WTC11 (cell line): ENCODE measurements around the gene LRTM2. TPM values are rescaled to one million over a fixed set of nuclear protein-coding genes. Genes with fewer than 3 reads are reported as not detected.

Experiments used
- ATAC-seq: fragments of 200-7000 bp; cut with Tn5 transposase; 2 replicates; pipeline ENCODE4 v1.10.0; 2021; ENCODE audit warnings: mild to moderate bottlenecking, moderate library complexity
- CTCF ChIA-PET: fragments of 300-600 bp; sonication (Branson Sonifier 250); formaldehyde crosslinking; loops from one replicate; lab custom pipeline; 2021; ENCODE audit warnings: antibody characterized with exemption; lab: Charles Lee
- POLR2A ChIA-PET: fragments of 350-600 bp; sonication (Branson Sonifier 250); formaldehyde crosslinking; loops from one replicate; lab custom pipeline; 2021; ENCODE audit warnings: antibody characterized with exemption; lab: Charles Lee
- DNase-seq: peaks from one replicate; pipeline ENCODE4 v3.0.0; 2021; ENCODE audit warnings: low spot score
- H3K27ac Mint-ChIP-seq: 2 replicates; pipeline ENCODE4 v1.8.0; 2021; ENCODE audit warnings: mixed read lengths
- H3K27me3 Mint-ChIP-seq: 2 replicates; pipeline ENCODE4 v1.8.0; 2021; ENCODE audit warnings: low read depth, mild to moderate bottlenecking, moderate library complexity, mixed read lengths
- H3K36me3 Mint-ChIP-seq: 2 replicates; pipeline ENCODE4 v1.8.0; 2021; ENCODE audit warnings: mixed read lengths
- H3K4me1 Mint-ChIP-seq: 2 replicates; pipeline ENCODE4 v1.8.0; 2022; ENCODE audit warnings: mixed read lengths
- H3K4me3 Mint-ChIP-seq: 2 replicates; pipeline ENCODE4 v1.8.0; 2021; ENCODE audit warnings: mild to moderate bottlenecking, moderate library complexity, mixed read lengths
- H3K9me3 Mint-ChIP-seq: 2 replicates; pipeline ENCODE4 v1.8.0; 2021; ENCODE audit warnings: mixed read lengths
- CREM ChIP-seq: sonication (generic); formaldehyde crosslinking; IDR thresholded peaks from 2 replicates; pipeline ENCODE4 v1.8.1; 2022; ENCODE audit warnings: mild to moderate bottlenecking, missing genetic modification reagents, moderate library complexity
- FOXJ3 ChIP-seq: sonication (generic); formaldehyde crosslinking; IDR thresholded peaks from 2 replicates; pipeline ENCODE4 v1.9.0; 2021; ENCODE audit warnings: missing genetic modification reagents, mild to moderate bottlenecking, borderline replicate concordance
- GABPB1 ChIP-seq: sonication (generic); formaldehyde crosslinking; IDR thresholded peaks from 2 replicates; pipeline ENCODE4 v1.8.1; 2023; ENCODE audit warnings: mild to moderate bottlenecking, missing genetic modification reagents
- JAZF1 ChIP-seq: fragments of 250-450 bp; sonication (Bioruptor Pico); IDR thresholded peaks from 2 replicates; pipeline ENCODE4 v1.9.0; 2021; ENCODE audit warnings: moderate library complexity, mild to moderate bottlenecking, inconsistent platforms
- JUN ChIP-seq: sonication (generic); formaldehyde crosslinking; IDR thresholded peaks from 2 replicates; pipeline ENCODE4 v1.8.0; 2023; ENCODE audit warnings: mild to moderate bottlenecking, missing genetic modification reagents
- MYBL2 ChIP-seq: sonication (generic); formaldehyde crosslinking; IDR thresholded peaks from 2 replicates; pipeline ENCODE4 v1.8.1; 2023; ENCODE audit warnings: mild to moderate bottlenecking, moderate library complexity, missing genetic modification reagents
- NFYB ChIP-seq: sonication (generic); formaldehyde crosslinking; conservative IDR thresholded peaks from 2 replicates; pipeline ENCODE4 v1.8.0; 2022; ENCODE audit warnings: low read depth, missing genetic modification reagents
- NR1H2 ChIP-seq: sonication (generic); formaldehyde crosslinking; IDR thresholded peaks from 2 replicates; pipeline ENCODE4 v1.9.0; 2021; ENCODE audit warnings: mild to moderate bottlenecking, moderate library complexity, missing genetic modification reagents
- NR2C2 ChIP-seq: sonication (generic); formaldehyde crosslinking; IDR thresholded peaks from 2 replicates; pipeline ENCODE4 v1.8.0; 2022; ENCODE audit warnings: mild to moderate bottlenecking, missing genetic modification reagents
- NR3C1 ChIP-seq: sonication (generic); formaldehyde crosslinking; conservative IDR thresholded peaks from 2 replicates; pipeline ENCODE4 v1.8.1; 2023; ENCODE audit warnings: low read depth, mild to moderate bottlenecking, missing genetic modification reagents
- OVOL2 ChIP-seq: fragments of 250-450 bp; sonication (Bioruptor Pico); IDR thresholded peaks from 2 replicates; pipeline ENCODE4 v1.9.0; 2021; ENCODE audit warnings: mild to moderate bottlenecking, borderline replicate concordance
- RELA ChIP-seq: sonication (generic); formaldehyde crosslinking; IDR thresholded peaks from 2 replicates; pipeline ENCODE4 v1.8.1; 2022; ENCODE audit warnings: missing genetic modification reagents, mild to moderate bottlenecking, borderline replicate concordance
- SOX15 ChIP-seq: fragments of 250-450 bp; sonication (Bioruptor Pico); IDR thresholded peaks from 2 replicates; pipeline ENCODE4 v1.9.0; 2021; ENCODE audit warnings: mild to moderate bottlenecking
- ZNF138 ChIP-seq: sonication (generic); formaldehyde crosslinking; conservative IDR thresholded peaks from 2 replicates; pipeline ENCODE4 v1.8.1; 2022; ENCODE audit warnings: mild to moderate bottlenecking, moderate library complexity, missing genetic modification reagents
- ZNF263 ChIP-seq: sonication (generic); formaldehyde crosslinking; IDR thresholded peaks from 2 replicates; pipeline ENCODE4 v1.8.1; 2022; ENCODE audit warnings: low read depth, mild to moderate bottlenecking, moderate library complexity, missing genetic modification reagents
- ZNF396 ChIP-seq: fragments of 250-450 bp; sonication (Bioruptor Pico); IDR thresholded peaks from 2 replicates; pipeline ENCODE4 v1.8.0; 2021; ENCODE audit warnings: mild to moderate bottlenecking, moderate library complexity, borderline replicate concordance
- ZNF423 ChIP-seq: fragments of 250-450 bp; sonication (Bioruptor Pico); IDR thresholded peaks from 2 replicates; pipeline ENCODE4 v2.1.2; 2022; ENCODE audit warnings: mild to moderate bottlenecking, moderate library complexity
- total RNA-seq: library from RNA; stranded (reverse); gene quantifications from 3 replicates; pipeline ENCODE4 v1.2.3, GENCODE V29; 2021
- TF ChIP-seq, protein P1 (sequence below): sonication (generic); formaldehyde crosslinking; IDR thresholded peaks from 2 replicates; pipeline ENCODE4 v1.8.0; 2022; ENCODE audit warnings: mild to moderate bottlenecking, missing genetic modification reagents
- TF ChIP-seq, protein P2 (sequence below): fragments of 250-450 bp; sonication (Bioruptor Pico); conservative IDR thresholded peaks from 2 replicates; pipeline ENCODE4 v1.9.0; 2021; ENCODE audit warnings: mild to moderate bottlenecking
- TF ChIP-seq, protein P3 (sequence below): sonication (generic); formaldehyde crosslinking; IDR thresholded peaks from 2 replicates; pipeline ENCODE4 v1.8.1; 2022; ENCODE audit warnings: missing genetic modification reagents, borderline replicate concordance
- TF ChIP-seq, protein P4 (sequence below): sonication (generic); formaldehyde crosslinking; IDR thresholded peaks from 2 replicates; pipeline ENCODE4 v1.8.1; 2022; ENCODE audit warnings: mild to moderate bottlenecking, moderate library complexity, missing genetic modification reagents
- TF ChIP-seq, protein P5 (sequence below): fragments of 250-450 bp; sonication (Bioruptor Pico); IDR thresholded peaks from 2 replicates; pipeline ENCODE4 v2.1.2; 2022; ENCODE audit warnings: mild to moderate bottlenecking, moderate library complexity
- TF ChIP-seq, protein P6 (sequence below): sonication (generic); formaldehyde crosslinking; IDR thresholded peaks from 2 replicates; pipeline ENCODE4 v1.8.0; 2023; ENCODE audit warnings: mild to moderate bottlenecking, missing genetic modification reagents
- TF ChIP-seq, protein P7 (sequence below): sonication (generic); formaldehyde crosslinking; conservative IDR thresholded peaks from 2 replicates; pipeline ENCODE4 v1.8.1; 2023; ENCODE audit warnings: mild to moderate bottlenecking, low read depth, missing genetic modification reagents, moderate library complexity
- TF ChIP-seq, protein P8 (sequence below): fragments of 250-450 bp; sonication (Bioruptor Pico); IDR thresholded peaks from 2 replicates; pipeline ENCODE4 v1.9.0; 2021; ENCODE audit warnings: moderate library complexity, mild to moderate bottlenecking, inconsistent platforms, borderline replicate concordance

The LRTM2 gene
- total RNA-seq, 1 experiment from 2014 or later: 0.66 TPM

DNA sequence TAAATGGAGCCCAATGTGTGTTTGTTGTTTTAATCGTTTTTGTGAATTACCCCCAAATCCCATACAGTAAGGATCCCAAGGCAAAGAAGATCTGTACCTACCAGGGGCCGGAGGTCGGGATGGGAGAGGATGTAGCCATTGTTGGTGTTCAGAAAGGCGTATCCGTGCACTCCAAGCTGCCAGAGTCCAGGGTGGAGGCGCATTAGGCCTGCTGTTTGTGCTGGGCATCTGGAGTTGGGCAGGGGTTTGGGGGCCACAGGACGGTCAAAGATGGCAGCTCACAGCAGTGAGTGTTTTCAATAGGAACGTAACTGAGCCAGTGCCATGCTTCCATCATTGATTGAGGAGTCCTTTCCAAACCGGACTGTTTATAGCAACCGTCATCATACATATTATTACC, 57.8 kb downstream of the LRTM2 start:
- ATAC-seq: no peak
- CTCF ChIA-PET: no interaction called here
- POLR2A ChIA-PET: no interaction called here
- no peak overlapping the region for H3K27ac Mint-ChIP-seq
- TF ChIP-seq, protein P1, sequence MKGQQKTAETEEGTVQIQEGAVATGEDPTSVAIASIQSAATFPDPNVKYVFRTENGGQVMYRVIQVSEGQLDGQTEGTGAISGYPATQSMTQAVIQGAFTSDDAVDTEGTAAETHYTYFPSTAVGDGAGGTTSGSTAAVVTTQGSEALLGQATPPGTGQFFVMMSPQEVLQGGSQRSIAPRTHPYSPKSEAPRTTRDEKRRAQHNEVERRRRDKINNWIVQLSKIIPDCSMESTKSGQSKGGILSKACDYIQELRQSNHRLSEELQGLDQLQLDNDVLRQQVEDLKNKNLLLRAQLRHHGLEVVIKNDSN (CRISPR knock-in tag): no peak
- no peak for TF ChIP-seq GABPB1 (CRISPR knock-in tag)
- TF ChIP-seq, protein P2, sequence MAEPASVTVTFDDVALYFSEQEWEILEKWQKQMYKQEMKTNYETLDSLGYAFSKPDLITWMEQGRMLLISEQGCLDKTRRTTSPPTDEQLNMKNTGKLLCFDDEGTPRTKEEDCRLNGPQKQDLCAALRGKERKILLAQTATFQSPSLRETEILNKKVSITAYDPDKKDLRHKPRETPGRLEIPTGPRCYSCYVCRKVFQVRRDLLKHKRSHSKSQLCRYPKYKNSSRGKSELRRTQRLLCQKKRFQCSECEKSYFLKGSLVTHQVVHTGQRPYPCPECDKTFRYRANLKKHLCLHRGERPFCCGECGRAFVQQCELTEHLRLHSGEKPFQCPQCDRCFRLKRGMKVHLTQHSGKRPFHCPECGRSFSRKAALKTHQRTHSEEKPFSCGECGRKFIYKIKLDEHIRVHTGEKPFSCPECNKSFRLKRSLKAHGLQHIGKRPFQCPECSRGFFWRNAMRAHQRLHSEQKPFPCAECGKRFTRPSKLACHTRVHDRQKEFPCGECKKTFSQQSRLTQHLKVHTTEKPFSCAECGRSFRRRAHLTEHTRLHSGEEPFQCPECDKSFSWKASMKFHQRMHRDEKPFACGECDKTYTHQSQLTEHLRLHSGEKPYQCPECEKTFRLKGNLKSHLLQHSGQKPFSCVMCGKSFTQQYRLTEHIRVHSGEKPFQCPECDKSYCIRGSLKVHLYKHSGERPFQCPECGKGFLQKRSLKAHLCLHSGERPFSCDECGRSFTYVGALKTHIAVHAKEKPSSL: no peak
- no peak for TF ChIP-seq ZNF138 (CRISPR knock-in tag)
- no peak for TF ChIP-seq FOXJ3
- TF ChIP-seq, protein P3, sequence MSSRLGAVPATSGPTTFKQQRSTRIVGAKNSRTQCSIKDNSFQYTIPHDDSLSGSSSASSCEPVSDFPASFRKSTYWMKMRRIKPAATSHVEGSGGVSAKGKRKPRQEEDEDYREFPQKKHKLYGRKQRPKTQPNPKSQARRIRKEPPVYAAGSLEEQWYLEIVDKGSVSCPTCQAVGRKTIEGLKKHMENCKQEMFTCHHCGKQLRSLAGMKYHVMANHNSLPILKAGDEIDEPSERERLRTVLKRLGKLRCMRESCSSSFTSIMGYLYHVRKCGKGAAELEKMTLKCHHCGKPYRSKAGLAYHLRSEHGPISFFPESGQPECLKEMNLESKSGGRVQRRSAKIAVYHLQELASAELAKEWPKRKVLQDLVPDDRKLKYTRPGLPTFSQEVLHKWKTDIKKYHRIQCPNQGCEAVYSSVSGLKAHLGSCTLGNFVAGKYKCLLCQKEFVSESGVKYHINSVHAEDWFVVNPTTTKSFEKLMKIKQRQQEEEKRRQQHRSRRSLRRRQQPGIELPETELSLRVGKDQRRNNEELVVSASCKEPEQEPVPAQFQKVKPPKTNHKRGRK (CRISPR knock-in tag): no peak
- TF ChIP-seq, protein P4, sequence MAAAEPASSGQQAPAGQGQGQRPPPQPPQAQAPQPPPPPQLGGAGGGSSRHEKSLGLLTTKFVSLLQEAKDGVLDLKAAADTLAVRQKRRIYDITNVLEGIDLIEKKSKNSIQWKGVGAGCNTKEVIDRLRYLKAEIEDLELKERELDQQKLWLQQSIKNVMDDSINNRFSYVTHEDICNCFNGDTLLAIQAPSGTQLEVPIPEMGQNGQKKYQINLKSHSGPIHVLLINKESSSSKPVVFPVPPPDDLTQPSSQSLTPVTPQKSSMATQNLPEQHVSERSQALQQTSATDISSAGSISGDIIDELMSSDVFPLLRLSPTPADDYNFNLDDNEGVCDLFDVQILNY: no peak
- TF ChIP-seq, protein P5, sequence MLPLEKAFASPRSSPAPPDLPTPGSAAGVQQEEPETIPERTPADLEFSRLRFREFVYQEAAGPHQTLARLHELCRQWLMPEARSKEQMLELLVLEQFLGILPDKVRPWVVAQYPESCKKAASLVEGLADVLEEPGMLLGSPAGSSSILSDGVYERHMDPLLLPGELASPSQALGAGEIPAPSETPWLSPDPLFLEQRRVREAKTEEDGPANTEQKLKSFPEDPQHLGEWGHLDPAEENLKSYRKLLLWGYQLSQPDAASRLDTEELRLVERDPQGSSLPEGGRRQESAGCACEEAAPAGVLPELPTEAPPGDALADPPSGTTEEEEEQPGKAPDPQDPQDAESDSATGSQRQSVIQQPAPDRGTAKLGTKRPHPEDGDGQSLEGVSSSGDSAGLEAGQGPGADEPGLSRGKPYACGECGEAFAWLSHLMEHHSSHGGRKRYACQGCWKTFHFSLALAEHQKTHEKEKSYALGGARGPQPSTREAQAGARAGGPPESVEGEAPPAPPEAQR: no peak
- TF ChIP-seq NR3C1 (CRISPR knock-in tag): no peak
- no peak for TF ChIP-seq NR1H2 (CRISPR knock-in tag)
- no peak for TF ChIP-seq RELA
- no peak for TF ChIP-seq JAZF1 (CRISPR knock-in tag)
- TF ChIP-seq, protein P6, sequence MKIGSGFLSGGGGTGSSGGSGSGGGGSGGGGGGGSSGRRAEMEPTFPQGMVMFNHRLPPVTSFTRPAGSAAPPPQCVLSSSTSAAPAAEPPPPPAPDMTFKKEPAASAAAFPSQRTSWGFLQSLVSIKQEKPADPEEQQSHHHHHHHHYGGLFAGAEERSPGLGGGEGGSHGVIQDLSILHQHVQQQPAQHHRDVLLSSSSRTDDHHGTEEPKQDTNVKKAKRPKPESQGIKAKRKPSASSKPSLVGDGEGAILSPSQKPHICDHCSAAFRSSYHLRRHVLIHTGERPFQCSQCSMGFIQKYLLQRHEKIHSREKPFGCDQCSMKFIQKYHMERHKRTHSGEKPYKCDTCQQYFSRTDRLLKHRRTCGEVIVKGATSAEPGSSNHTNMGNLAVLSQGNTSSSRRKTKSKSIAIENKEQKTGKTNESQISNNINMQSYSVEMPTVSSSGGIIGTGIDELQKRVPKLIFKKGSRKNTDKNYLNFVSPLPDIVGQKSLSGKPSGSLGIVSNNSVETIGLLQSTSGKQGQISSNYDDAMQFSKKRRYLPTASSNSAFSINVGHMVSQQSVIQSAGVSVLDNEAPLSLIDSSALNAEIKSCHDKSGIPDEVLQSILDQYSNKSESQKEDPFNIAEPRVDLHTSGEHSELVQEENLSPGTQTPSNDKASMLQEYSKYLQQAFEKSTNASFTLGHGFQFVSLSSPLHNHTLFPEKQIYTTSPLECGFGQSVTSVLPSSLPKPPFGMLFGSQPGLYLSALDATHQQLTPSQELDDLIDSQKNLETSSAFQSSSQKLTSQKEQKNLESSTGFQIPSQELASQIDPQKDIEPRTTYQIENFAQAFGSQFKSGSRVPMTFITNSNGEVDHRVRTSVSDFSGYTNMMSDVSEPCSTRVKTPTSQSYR (CRISPR knock-in tag): no peak
- no peak for TF ChIP-seq NFYB
- no peak for TF ChIP-seq SOX15 (CRISPR knock-in tag)
- TF ChIP-seq ZNF263: no peak
- DNase-seq: no peak
- no peaks in the 10 kb centered on the region for H3K27me3 Mint-ChIP-seq
- H3K36me3 Mint-ChIP-seq: no peaks in the 10 kb centered on the region
- H3K4me3 Mint-ChIP-seq: no peak overlapping the region
- no peaks in the 10 kb centered on the region for H3K9me3 Mint-ChIP-seq
- no peaks in the 10 kb centered on the region for H3K4me1 Mint-ChIP-seq

DNA sequence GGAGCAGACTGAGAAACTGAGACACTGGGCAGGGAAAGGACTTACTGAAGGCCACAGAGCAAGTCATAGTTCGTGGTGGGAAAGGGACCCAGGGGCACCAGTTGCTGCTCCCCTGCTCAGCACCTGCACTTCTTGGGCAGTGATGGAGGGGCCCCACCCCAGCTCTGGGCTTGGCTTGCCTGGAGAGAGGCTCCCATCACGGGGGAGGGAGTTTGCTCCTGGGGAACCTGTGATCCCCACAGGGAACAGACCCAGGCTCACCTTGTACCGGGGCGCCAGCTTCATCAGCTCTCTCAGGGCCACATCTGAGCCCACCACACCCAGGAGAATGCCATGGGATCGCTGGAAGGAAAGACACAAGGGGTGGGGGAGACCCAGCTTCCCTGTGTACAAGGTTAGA, 58.3 kb downstream of the LRTM2 start:
- no peak for ATAC-seq
- no peak overlapping the region for H3K4me3 Mint-ChIP-seq
- H3K4me1 Mint-ChIP-seq: no peaks in the 10 kb centered on the region
- ChIA-PET CTCF (no interaction called here), POLR2A (no interaction called here)
- DNase-seq: no peak
- H3K27ac Mint-ChIP-seq: no peak overlapping the region
- H3K36me3 Mint-ChIP-seq: no peaks in the 10 kb centered on the region
- no peaks in the 10 kb centered on the region for H3K9me3 Mint-ChIP-seq
- no peaks in the 10 kb centered on the region for H3K27me3 Mint-ChIP-seq
- TF ChIP-seq MYBL2 (CRISPR knock-in tag): no peak
- TF ChIP-seq NR1H2 (CRISPR knock-in tag): no peak
- TF ChIP-seq GABPB1 (CRISPR knock-in tag): no peak
- no peak for TF ChIP-seq OVOL2
- TF ChIP-seq, protein P7, sequence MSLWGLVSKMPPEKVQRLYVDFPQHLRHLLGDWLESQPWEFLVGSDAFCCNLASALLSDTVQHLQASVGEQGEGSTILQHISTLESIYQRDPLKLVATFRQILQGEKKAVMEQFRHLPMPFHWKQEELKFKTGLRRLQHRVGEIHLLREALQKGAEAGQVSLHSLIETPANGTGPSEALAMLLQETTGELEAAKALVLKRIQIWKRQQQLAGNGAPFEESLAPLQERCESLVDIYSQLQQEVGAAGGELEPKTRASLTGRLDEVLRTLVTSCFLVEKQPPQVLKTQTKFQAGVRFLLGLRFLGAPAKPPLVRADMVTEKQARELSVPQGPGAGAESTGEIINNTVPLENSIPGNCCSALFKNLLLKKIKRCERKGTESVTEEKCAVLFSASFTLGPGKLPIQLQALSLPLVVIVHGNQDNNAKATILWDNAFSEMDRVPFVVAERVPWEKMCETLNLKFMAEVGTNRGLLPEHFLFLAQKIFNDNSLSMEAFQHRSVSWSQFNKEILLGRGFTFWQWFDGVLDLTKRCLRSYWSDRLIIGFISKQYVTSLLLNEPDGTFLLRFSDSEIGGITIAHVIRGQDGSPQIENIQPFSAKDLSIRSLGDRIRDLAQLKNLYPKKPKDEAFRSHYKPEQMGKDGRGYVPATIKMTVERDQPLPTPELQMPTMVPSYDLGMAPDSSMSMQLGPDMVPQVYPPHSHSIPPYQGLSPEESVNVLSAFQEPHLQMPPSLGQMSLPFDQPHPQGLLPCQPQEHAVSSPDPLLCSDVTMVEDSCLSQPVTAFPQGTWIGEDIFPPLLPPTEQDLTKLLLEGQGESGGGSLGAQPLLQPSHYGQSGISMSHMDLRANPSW: no peak
- TF ChIP-seq, protein P8, sequence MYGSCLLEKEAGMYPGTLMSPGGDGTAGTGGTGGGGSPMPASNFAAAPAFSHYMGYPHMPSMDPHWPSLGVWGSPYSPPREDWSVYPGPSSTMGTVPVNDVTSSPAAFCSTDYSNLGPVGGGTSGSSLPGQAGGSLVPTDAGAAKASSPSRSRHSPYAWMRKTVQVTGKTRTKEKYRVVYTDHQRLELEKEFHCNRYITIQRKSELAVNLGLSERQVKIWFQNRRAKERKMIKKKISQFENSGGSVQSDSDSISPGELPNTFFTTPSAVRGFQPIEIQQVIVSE (CRISPR knock-in tag): no peak
- TF ChIP-seq ZNF396: no peak
- no peak for TF ChIP-seq ZNF423
- TF ChIP-seq NR2C2 (CRISPR knock-in tag): no peak
- no peak for TF ChIP-seq CREM (CRISPR knock-in tag)
- no peak for TF ChIP-seq JUN (CRISPR knock-in tag)
